Hepatic stellate cell (primary cell): ENCODE data around the gene SLC25A1.
A peak's percentile ranks its signal among the peaks of the same experiment; 100 is the strongest.

ENCODE experiments used
- DNase-seq: peaks from one replicate; pipeline ENCODE4 v3.0.0; 2011; ENCODE audit warnings: low spot score

SLC25A1 gene

DNA sequence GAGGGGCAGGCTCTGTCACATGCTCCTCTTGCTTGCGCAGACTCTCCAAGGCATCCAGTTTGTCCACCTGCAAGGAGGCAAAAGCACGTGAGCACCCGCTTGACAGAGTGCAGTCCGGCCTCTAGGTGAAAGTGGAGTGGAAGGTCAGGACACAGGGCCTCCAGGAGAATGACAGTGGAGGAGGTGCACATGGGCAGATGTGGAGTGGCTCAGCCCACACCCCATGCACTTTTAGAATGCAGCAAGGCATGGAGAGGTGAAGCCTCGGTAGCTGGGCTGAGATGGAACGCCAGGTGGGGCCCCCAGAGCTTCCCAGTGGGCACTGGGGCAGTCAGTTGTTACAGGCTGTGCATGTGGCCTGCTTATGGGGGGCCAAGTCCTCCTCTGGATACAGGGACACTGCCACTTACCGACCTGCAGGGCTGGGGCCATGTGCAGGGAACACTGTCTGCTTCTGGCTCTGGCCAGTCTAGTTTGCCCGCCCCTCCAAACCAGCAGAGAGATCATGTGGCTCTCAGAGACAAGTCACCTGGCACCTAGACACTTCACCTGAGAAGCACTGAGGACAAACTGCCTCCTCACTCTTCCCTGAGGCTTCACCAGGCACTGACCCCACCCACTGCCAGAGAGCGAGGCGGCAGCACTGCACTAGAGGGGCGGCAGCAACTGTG, 2.3 kb upstream of the SLC25A1 start:
- no peak for DNase-seq

DNA sequence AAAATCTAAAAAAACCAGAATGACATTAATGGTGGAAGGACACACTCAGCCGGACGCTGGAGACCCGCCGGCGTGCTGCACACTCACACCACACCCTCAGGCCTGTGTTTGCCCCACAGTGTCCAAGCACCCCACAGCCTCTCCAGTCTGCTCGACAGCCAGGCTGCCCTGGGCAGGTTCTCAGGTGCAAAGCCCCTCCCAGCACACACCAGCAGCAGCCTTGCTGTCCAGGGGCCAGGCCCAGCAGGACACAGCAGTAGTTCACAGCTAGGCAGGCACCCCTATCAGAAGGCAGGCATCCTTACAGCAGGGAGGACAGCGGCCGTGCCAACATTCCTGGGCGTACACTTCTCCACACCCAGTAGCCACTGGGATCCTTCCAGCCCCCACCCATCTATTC, 1.7 kb upstream of the SLC25A1 start:
- DNase-seq, result no peak

DNA sequence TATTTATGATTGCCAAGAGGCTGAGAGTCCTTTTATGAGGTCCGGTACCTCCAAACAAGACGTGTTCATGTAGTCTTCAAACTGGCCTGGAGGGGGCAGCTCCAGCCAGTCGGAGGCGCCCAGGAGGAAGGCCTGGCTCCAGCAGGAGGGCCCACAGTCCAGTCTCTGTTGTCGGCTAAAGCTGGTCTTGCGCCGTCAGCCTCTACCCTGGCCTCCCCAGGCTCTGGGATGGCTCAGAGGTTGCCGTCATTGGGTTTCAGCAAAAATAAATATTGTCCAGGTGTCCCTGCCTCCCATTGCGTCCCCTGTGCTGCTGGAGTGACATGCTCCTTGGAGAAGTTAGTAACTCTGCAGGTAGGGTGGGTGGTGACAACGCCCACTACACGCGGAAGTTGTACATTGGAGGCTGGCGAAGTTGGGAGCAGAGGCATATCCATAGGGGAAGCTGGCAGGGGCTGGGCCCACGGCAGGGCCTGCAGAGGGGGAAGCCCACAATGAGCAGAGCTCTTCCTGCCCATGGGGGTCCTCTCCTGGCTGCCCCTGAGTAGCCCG, 1.0 kb upstream of the SLC25A1 start:
- peak; percentile 86 for DNase-seq

DNA sequence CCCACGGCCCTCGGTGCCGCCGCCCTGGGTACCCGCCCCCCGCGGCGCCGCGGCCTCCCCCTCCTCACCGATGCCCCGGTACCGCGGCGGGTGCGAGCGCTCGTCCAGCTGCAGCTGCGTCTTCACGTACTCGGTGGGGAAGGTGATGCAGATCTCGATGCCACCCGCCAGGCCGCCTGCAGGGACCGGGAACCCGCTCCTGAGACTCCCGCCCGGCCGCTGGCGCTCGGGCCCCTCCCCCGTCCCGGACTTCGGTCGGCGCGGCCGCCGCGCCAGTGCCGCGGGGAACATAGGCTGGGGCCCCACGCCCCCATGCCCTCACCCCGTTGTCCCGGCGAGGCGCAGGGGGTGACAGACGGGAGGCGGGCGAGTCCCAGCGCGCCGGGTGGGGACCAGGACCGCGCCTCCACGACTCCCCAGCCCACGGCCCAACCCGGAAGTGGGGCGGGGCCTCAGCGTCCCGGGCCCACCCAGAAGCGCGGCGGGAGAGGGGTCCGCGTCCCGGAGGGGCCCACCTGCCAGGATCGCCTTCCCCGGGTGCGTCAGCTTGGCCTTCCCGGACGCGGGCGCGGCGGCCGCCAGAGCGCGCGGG, 375 bp downstream of the SLC25A1 start:
- DNase-seq, result peak; percentile 63

DNA sequence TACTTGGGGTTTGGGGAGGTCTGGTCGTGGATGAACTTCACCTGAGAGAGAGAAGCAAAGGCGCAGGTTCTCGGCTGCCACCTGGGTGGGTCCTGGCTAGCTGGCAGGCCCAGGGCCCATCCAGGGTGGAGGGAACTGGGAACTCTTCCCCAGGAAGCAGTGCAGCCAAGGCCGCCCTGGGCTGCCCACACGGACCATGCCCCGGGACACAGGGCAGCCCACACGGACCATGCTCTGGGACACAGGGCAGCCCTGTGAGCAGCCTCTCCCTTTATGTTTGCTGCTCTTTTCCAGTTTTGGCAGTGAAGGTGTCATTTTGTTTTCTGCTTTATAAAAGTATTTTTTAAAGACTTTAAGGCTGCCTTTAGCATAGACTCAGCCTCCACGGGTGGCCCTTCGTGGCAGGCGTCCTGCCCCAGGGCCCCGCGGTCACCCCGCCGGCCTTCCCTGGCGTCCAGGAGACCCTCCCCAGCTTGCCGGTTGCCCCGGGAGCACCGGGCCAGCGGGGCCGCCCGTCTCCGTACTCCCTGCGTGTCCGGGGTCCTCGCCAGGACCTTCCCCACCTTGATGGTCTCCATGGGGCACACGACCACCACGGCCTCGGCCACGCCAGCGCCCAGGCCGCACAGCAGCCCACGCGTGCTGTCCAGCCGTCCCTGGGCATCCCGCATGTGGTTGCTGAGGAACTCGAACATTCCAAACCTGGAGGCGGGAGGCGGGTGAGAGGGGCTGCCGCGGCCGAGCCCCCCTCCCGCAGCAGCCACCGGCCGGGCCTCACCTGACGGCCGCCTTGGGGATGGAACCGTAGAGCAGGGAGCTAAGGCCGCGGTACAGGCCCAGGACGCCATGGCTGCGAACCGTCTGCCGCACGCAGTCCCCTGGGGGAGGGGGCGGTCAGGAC, 1.1 kb downstream of the SLC25A1 start:
- no peak for DNase-seq

DNA sequence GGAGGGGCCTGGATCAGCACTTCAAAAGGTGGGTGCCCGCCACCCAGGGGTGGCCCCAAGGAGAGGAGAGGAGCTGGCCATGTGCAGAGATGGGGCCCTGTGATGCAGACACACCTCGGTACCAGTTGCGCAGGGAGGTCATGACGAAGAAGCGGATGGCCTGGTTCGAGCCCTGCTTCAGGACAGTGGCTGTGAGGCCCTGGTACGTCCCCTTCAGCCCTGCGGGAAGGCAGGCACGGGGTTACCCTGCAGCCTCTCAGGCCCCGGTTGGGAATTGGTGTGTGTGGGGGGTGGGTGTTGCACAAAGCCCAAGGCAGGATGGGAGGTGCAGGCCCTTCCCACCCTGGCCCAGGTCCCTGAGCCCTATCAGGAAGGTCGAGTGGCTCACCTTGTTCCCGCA, 1.8 kb downstream of the SLC25A1 start:
- no peak for DNase-seq

DNA sequence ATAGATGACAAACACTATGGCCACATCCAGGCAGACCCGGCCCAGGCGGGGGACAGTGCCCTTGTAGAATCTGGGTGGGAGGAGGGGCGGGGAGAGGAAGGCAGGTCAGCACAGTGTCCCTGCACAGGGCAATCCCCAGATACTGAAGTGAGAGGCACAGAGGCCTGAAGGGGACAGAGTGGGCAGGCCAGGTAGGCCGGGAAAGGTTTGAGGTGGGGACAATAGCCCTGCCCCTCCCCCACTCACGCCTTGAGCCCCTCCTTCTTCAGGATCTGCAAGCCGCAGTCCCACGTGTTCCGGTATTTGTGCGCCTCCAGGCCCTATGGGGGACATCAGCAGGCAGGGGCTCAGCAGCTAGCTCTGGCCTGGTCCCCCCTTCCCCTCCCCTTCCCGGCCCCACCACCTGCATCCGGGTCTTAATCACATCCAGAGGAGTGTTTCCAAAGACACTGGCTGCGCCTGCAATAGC, 2.3 kb downstream of the SLC25A1 start:
- no peak for DNase-seq

DNA sequence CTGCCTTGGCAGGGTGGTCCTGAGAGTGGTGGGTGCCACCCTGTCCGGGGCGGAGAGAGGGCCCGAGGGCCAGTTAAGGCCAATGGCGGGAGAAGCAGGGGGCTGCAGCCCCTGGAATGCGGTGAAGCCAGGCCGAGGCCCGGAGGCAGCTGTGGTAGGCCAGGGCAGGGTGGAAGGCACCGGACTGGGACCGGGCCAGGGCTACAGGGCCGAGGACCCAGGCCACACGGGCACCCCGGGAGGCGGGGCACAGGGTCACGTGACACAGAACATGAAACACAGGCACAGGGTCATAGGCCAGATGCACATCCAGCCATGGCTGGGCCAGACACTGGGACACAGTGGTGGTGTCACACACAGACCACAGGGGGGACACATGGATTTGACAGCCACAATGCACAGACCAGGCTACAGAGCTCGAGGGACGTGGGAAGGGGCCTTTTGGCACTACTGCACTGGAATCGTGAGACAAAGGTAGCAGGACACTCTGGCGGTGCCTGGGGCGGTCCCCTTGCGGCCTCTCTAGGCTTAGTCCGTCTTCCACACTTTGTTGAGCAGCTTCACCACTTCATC, 2.8 kb downstream of the SLC25A1 start:
- DNase-seq, result no peak

DNA sequence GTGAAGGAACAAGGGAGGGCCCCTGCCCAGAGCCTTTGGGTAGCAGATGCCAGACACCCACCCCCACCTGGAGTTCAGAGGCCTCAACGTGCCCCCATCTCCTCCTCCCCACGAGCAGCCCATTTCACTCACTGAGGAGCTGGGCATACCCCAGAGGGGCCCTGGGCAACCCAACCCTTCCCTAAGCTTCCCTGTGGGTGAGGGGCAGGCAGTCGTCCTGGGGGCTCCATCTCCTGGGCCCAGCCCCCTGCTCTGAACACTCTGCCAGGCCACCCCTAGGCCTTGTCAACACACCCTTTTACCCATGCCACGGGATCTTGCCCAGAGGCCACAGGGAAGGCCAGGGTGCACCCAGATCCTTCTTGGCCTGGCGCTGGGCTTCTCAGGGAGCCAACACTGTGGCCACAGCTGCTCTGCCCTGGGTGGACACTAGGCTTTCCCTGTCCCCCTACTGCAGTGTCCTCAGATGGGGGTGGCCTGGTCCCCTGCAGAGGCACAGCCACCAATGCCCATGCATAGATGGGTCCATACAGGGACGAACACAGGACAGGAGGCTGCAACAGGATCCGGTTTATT, 3.4 kb downstream of the SLC25A1 start:
- no peak for DNase-seq

DNA sequence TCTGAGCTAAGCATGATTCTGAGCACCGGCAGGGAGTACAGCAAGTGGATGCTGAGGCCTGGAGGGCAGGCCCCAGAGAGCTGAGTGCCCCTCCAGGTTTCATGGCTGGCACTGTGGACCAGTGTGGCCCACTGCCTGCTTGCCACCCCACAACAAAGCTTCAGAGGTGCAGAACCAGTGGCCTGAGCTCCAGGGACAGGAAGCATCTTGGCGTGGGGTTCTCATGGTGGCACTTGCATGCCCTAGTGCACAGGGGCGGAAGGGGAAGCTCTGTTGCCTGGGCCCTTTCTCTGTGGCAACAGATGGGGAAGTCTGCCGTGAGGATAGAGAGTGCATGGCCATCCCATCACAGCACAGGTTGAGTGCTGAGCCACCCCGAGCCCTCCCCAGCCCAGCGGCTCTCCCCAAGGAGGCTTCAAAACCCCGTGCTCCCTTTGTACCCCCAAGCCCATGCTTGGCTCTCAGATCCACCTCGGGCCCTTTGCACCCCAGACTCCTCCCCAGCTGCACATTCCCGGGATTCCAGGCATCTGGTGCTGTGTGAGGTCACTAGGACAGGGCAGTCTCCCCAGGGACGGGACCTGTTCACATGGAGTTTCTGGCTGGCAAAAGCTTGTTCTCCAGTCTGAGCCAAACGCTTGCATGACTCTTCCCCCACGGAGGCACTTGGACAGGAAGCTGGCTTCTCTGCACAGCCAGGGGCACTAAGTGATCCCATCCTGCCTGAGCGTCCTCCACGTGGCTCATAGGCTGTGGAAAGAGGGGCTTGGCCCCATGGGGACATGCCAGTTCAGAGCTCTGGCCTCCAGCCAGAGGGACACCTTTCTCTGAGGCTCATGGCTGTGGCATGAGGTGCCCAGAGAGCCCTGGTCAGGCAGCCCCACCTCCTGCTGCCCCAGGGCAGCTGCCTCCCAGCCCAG, 4.2 kb downstream of the SLC25A1 start:
- peak; percentile 76 for DNase-seq

DNA sequence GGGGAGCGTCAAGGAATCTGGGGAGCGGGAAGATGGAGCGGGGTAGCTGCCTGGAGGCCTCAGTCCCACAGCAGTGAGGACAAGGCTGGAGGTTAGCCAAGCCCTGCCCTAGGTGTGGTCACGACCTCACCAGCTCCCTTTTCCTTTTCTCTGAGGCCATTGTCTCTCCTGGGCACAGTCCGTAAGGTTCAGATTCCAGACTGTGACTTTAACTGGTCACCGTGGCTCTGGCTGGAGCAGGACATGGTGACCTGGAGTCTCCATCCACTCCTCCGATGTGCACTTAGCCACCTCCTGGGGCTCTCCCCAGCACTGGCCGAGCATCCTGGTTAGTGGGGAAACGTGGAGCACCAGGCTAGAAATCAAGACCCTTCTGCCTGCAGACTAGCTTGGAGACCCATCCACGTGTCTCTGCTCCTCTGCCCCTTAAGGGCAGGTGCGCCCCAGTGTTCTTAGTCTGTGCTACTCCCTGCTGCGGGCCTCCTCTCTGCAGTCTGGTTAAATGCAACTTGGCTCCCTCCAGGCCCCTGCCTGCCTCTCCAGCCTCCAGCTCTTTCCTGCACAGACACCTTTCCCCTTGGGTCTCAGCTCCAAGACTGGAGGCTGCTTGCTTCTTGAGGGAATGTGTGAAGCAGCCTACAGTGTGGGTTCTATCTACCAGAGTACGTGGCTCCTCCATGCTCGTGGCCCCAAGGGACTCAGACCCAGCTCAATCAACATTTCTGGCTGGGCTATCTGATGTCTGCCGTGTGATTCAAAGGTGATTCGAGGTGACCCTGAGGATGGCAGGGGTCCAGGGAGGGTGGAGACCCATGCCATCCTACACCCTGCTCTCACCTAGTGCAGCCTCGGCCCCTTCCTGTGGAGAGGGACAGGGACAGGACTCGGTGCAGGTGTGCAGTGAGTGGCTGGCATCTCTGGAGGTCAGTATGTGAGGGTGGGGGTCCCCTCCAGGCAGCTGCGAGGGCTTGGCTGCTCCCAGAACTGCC, 5.2 kb downstream of the SLC25A1 start:
- DNase-seq, result no peak

DNA sequence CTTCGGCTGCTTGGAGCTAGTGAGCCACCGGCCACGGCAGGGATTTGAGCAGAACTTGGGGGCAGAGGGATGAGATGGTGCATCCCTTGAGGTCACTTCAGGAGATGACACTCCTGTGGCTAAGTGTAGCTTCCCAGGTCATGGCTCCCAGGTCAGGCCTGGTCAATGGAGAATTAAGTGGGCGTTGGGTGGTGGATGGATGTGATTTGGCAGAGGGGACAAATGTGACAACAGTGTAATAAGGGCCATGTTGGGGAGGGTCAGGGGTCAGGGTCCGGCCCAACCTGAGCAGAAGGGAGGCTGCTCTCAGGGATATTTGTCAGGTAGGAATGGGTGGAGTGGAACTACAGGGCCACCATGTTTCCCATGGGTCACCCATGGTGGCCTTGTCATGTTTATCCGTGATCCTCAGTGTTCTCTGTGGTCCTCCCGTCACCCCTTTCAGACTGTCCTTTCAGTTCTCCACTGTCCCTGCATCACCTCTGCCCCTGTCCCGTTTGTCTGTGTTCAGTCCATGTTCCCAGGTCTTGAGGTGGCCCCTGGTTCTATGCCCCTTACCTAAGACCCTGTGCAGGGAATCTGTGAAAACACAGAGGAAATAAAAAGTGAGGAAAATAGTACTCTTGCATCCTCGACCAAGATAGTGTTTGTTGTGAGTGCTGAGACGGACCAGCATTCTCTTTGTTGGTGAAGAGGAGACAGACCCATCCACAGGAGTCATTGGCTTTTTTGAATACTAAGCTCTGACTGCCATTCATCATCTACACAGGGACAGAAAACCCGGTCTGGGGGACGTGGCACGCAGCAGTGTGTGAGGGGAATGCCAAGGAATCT, 6.1 kb downstream of the SLC25A1 start:
- DNase-seq, result no peak

DNA sequence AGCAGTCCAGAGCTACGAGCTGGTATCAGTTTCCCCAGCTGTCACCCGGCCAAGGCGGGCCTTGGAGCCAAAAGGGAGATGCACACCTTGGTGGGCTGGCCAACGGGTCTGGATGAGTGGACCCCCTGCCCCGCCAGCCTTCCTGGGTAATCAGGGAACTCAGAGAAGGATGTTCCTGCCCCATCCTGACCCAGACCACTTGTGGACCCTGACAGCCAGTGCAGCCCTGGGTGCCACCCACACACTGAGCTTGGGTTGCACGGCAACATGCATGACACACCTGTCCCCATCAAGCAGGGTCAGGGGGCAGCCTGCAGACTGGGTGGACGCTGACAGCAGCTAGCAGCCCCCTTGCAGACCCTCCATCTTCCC, 8.6 kb downstream of the SLC25A1 start:
- no peak for DNase-seq

DNA sequence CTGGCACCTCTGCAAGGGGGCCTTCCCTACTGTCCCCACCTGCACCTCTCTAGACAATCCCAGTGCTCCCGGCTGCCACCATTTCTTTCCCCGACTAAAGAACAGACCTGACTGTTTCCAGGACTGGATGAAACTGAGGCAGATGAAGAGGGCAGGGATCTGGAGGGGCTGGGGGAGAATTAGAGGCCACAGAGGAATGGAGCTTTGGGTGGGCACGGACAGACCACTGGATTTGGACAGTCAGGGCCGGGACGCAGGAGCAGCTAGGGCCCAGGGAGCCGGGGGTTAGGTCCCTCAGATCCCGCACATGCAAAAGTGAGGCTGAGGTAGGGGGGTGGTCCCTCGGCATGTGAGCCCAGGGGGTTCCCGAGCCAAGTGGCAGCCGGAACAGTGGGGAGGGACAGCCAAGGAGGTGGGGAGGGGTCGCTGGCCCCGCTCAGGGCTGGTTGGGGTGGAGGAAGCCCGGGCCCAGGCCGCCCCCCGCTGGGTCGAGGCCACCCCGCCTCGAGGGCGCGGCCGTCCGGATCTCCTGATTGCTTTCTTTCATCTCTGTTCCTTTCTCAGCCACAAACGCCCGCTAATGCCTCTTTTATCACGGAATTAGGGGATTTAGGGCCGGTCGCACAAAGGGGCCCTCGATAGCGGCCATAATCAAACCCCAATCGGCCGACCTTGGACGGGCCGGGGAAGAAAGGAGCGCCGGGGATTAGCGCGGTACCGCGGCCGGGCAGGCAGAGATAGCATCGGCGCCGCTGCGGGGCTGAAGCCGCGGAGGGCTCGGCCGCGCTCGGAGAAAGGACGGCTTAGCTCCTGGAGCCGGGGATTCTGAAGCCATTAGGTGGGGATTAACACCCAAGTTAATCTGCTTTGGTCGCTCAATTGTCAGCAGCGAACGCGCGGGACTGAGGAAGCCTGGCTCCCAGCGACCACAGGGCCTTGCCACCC, 9.3 kb downstream of the SLC25A1 start:
- no peak for DNase-seq

DNA sequence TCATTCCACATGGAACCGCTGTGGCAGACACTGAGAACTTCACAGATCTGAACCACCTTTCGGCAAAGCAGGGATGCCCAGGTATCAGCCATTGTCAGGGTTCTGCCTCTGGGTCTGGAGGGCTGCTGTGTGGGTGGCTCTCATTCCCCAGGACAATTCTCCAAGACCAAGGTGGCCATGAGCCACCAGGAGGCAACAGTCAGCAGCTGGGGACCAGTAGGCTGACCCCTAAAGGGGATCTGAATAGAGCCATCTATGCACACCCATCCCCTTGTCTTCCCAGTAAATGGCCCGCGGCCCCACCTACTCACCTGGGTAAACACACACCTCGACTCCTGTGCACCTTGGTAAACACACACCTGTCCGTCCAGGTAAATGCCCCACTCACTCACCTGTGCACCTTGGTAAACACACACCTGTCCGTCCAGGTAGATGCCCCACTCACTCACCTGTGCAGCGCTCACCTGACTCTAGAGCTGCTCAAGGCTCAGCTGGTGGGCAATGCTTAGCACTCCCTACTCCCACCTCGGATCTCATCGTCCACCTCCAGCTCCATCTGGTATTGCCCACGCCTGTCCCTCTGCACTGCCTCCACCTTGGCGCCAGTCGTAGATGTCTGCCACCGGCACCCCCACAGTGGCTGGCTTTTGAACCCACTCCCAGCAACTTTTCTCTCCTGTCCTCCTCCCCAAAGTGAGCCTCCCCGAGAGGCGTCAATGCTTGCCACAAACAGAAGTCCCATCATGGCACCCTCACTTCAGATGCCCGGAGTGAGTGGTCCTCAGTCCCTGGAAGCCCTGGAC, 10.2 kb downstream of the SLC25A1 start:
- DNase-seq, result no peak

DNA sequence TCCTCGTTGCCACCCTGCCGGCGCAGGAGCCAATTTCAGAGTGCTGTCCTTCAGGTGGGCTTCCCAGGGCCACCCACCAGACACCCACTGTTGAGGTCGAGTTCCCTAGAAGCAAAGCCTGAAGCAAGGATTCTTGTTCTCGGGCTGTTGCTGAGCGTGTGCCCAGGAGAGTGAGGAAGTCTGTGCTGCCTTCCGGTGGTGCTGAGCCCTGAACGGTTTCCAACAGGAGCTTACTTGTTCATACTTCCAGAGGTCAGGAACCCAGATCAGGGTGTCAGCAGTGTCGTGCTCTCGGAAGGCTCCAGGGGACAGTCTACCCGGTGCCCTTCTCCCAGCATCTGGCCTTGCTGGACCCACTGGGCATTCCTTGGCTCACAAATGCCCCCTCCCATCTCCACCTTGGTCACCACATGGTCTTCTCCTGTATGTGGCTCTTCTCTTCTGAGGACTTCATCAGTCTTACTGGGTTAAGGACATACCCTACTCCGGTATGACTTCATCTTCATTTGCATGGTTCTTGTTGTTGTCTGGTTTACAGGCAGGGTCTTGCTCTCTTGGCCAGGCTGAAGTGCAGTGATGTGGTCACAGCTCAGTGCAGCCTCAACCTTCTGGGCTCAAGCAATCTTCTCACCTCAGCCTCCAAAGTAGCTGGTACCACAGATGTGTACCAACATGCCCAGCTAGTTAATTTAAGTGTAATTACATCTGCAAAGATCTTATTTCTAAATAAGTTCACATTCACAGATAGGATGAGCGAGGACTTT, 11.2 kb downstream of the SLC25A1 start:
- no peak for DNase-seq
